H1 (cell line): ENCODE results near the gene IFNL3. TPM values are rescaled to one million over a fixed set of nuclear protein-coding genes. Genes with fewer than 3 reads are reported as not detected.

Source experiments
- CTCF ChIA-PET: fragments of 300-600 bp; sonication (Branson Sonifier 250); formaldehyde crosslinking; loops from one replicate; lab custom pipeline; 2021; ENCODE audit not compliant: partially characterized antibody; lab: Charles Lee
- POLR2A ChIA-PET: fragments of 300-600 bp; sonication (Branson Sonifier 250); formaldehyde crosslinking; loops from one replicate; lab custom pipeline; 2021; ENCODE audit warnings: inconsistent platforms; ENCODE audit not compliant: partially characterized antibody; lab: Charles Lee
- DNase-seq, 2 experiments: peaks; one replicate each; pipeline versions ENCODE4 v3.0.0 to v3.0.0-alpha.2; 2010 to 2022; ENCODE audit warnings: low spot score in 2 of 2, low read depth in 1 of 2, mixed read lengths in 1 of 2
- FAIRE-seq: peaks from 2 replicates; lab custom pipeline; 2011; peaks lifted over from hg19 to GRCh38; lab: Jason Lieb, UNC
- H2AFZ ChIP-seq: 2 replicates; pipeline ENCODE4 v1.8.1; 2012; ENCODE audit warnings: low read length, inconsistent platforms
- H2AK5ac ChIP-seq: 2 replicates; pipeline ENCODE4 v1.6.1; 2013; ENCODE audit warnings: low read depth, low read length
- H2BK120ac ChIP-seq: replicated peaks from 2 replicates; pipeline ENCODE3; 2013; ENCODE audit warnings: low read depth, low read length, inconsistent platforms
- H2BK12ac ChIP-seq: 2 replicates; pipeline ENCODE4 v1.6.1; 2013; ENCODE audit warnings: low read depth, low read length
- H2BK15ac ChIP-seq: 2 replicates; pipeline ENCODE4 v1.6.1; 2013; ENCODE audit warnings: low read length
- H2BK20ac ChIP-seq: 2 replicates; pipeline ENCODE4 v1.6.1; 2013; ENCODE audit warnings: low read length
- H2BK5ac ChIP-seq: 2 replicates; pipeline ENCODE4 v1.6.1; 2013; ENCODE audit warnings: low read depth, low read length
- H3K14ac ChIP-seq: 2 replicates; pipeline ENCODE4 v1.6.1; 2013; ENCODE audit warnings: inconsistent platforms; ENCODE audit not compliant: insufficient read length
- H3K18ac ChIP-seq: 2 replicates; pipeline ENCODE4 v1.6.1; 2013; ENCODE audit warnings: low read length; ENCODE audit errors: extremely low read depth
- H3K23ac ChIP-seq: 2 replicates; pipeline ENCODE4 v1.6.1; 2013; ENCODE audit warnings: inconsistent platforms; ENCODE audit not compliant: insufficient read length
- H3K23me2 ChIP-seq: 2 replicates; pipeline ENCODE4 v1.6.1; 2013; ENCODE audit warnings: low read depth, low read length
- H3K27ac ChIP-seq: 2 replicates; pipeline ENCODE4 v1.6.1; 2011; ENCODE audit warnings: low read depth, low read length, inconsistent platforms
- H3K27me3 ChIP-seq, 4 experiments: replicated peaks in 1 of 4; 1 replicate in 1 of 4; 2 replicates in 3 of 4; pipeline versions ENCODE4 v1.6.1 to v1.8.1; 2011 to 2013; ENCODE audit warnings: low read length in 3 of 4, mild to moderate bottlenecking in 3 of 4, inconsistent platforms in 2 of 4, mixed read lengths in 2 of 4, moderate library complexity in 1 of 4; ENCODE audit not compliant: control insufficient read depth in 3 of 4, insufficient read depth in 3 of 4; ENCODE audit errors: extremely low read depth in 1 of 4
- H3K36me3 ChIP-seq, 4 experiments: 2 replicates each; pipeline versions ENCODE4 v1.6.1 to v1.8.1; 2011 to 2013; ENCODE audit warnings: mild to moderate bottlenecking in 4 of 4, low read length in 3 of 4, moderate library complexity in 2 of 4, control low read depth in 1 of 4, inconsistent platforms in 1 of 4; ENCODE audit not compliant: insufficient read depth in 4 of 4, control insufficient read depth in 2 of 4
- H3K4ac ChIP-seq: replicated peaks from 2 replicates; pipeline ENCODE3; 2013; ENCODE audit warnings: low read length, low read depth, mixed read lengths, inconsistent platforms; ENCODE audit not compliant: insufficient read length
- H3K4me1 ChIP-seq, 4 experiments: replicated peaks in 1 of 4; 1 replicate in 1 of 4; 2 replicates in 3 of 4; pipeline versions ENCODE4 v1.6.1 to v1.8.1; 2011 to 2013; ENCODE audit warnings: low read length in 3 of 4, inconsistent platforms in 2 of 4, mixed read lengths in 1 of 4; ENCODE audit not compliant: insufficient read depth in 4 of 4, control insufficient read depth in 3 of 4
- H3K4me2 ChIP-seq, 2 experiments: 2 replicates each; pipeline versions ENCODE4 v1.6.1 to v1.8.1; 2011 to 2013; ENCODE audit warnings: low read depth in 2 of 2, low read length in 2 of 2, control low read depth in 1 of 2, inconsistent platforms in 1 of 2, mild to moderate bottlenecking in 1 of 2; ENCODE audit not compliant: insufficient read depth in 1 of 2
- H3K4me3 ChIP-seq, 4 experiments: fragments of 200-600, 300-600 bp in 1 of 4; sonication (generic), shearing (Covaris generic), sonication (Bioruptor Twin) in 1 of 4; 2 replicates each; pipeline versions ENCODE4 v1.5.1 to v1.8.1; 2011 to 2016; ENCODE audit warnings: low read length in 4 of 4, low read depth in 3 of 4, control low read depth in 2 of 4, inconsistent platforms in 2 of 4, mild to moderate bottlenecking in 2 of 4, mixed read lengths in 1 of 4, moderate library complexity in 1 of 4; ENCODE audit not compliant: insufficient read depth in 2 of 4; ENCODE audit errors: extremely low read depth in 1 of 4
- H3K56ac ChIP-seq: replicated peaks from 2 replicates; pipeline ENCODE3; 2013; ENCODE audit warnings: low read depth, mild to moderate bottlenecking, mixed read lengths, low read length, inconsistent platforms; ENCODE audit not compliant: insufficient read length
- H3K79me1 ChIP-seq: 2 replicates; pipeline ENCODE4 v1.6.1; 2013; ENCODE audit warnings: low read depth, low read length, control low read depth
- H3K79me2 ChIP-seq, 2 experiments: 2 replicates each; pipeline versions ENCODE4 v1.6.1 to v1.8.1; 2012 to 2013; ENCODE audit warnings: low read length in 2 of 2, mild to moderate bottlenecking in 2 of 2, inconsistent platforms in 1 of 2; ENCODE audit not compliant: insufficient read depth in 2 of 2, control insufficient read depth in 1 of 2
- H3K9ac ChIP-seq, 4 experiments: replicated peaks in 1 of 4; 1 replicate in 1 of 4; 2 replicates in 3 of 4; pipeline versions ENCODE4 v1.6.1 to v1.8.1; 2011 to 2013; ENCODE audit warnings: low read depth in 3 of 4, low read length in 3 of 4, control low read depth in 2 of 4, mild to moderate bottlenecking in 2 of 4, moderate library complexity in 2 of 4, inconsistent platforms in 1 of 4; ENCODE audit errors: extremely low read depth in 1 of 4
- H3K9me3 ChIP-seq, 2 experiments: 2 replicates each; pipeline versions ENCODE4 v1.6.1 to v1.8.1; 2012 to 2013; ENCODE audit warnings: mild to moderate bottlenecking in 2 of 2, moderate library complexity in 2 of 2, control low read depth in 1 of 2, inconsistent platforms in 1 of 2, low read depth in 1 of 2, low read length in 1 of 2, mixed read lengths in 1 of 2; ENCODE audit not compliant: insufficient read depth in 2 of 2
- H4K20me1 ChIP-seq, 2 experiments: replicated peaks in 1 of 2; 2 replicates each; pipeline versions ENCODE3 to v1.8.1; 2011 to 2013; ENCODE audit warnings: inconsistent platforms in 2 of 2, low read length in 2 of 2, mild to moderate bottlenecking in 1 of 2; ENCODE audit not compliant: insufficient read depth in 2 of 2, control insufficient read depth in 1 of 2
- H4K5ac ChIP-seq: 2 replicates; pipeline ENCODE4 v1.6.1; 2013; ENCODE audit warnings: low read length, low read depth, mixed read lengths, inconsistent platforms; ENCODE audit not compliant: insufficient read length
- H4K8ac ChIP-seq: 2 replicates; pipeline ENCODE4 v1.8.0; 2013; ENCODE audit warnings: mild to moderate bottlenecking, moderate library complexity, low read length, inconsistent platforms; ENCODE audit not compliant: insufficient read depth; ENCODE audit errors: extremely low read depth
- H4K91ac ChIP-seq: replicated peaks from 2 replicates; pipeline ENCODE3; 2013; ENCODE audit warnings: low read length, mixed read lengths, inconsistent platforms; ENCODE audit not compliant: insufficient read length
- FOSL1 ChIP-seq: IDR thresholded peaks from 2 replicates; pipeline ENCODE4 v1.6.1; 2011; ENCODE audit warnings: mild to moderate bottlenecking, low read depth, low read length, moderate library complexity; ENCODE audit not compliant: insufficient read depth
- JUND ChIP-seq: IDR thresholded peaks from 2 replicates; pipeline ENCODE4 v1.6.1; 2011; ENCODE audit warnings: mild to moderate bottlenecking, improper control_type of control experiment, low read length
- RAD21 ChIP-seq, 2 experiments: IDR thresholded peaks in 1 of 2; conservative IDR thresholded peaks in 1 of 2; 2 replicates each; pipeline ENCODE4 v1.6.1; 2011; ENCODE audit warnings: low read depth in 2 of 2, low read length in 2 of 2, improper control_type of control experiment in 1 of 2, inconsistent platforms in 1 of 2, mild to moderate bottlenecking in 1 of 2, moderate library complexity in 1 of 2
- RXRA ChIP-seq: IDR thresholded peaks from 2 replicates; pipeline ENCODE4 v1.6.1; 2011; ENCODE audit warnings: low read depth, mild to moderate bottlenecking, low read length, moderate library complexity; ENCODE audit not compliant: insufficient read depth
- SAP30 ChIP-seq: fragments of 300-600 bp; sonication (generic); IDR thresholded peaks from 2 replicates; pipeline ENCODE4 v1.7.1; 2012; ENCODE audit warnings: low read length, moderate library complexity, mild to moderate bottlenecking, inconsistent platforms; ENCODE audit not compliant: insufficient read depth, insufficient replicate concordance
- SIX5 ChIP-seq: IDR thresholded peaks from 2 replicates; pipeline ENCODE4 v1.6.1; 2011; ENCODE audit warnings: mild to moderate bottlenecking, low read depth, low read length
- WGBS, 2 experiments: shearing (Covaris generic) in 1 of 2; methylation state at CpG; one replicate each; pipeline versions ENCODE4 v1.1.6 to v1.1.7; 2013 to 2015; ENCODE audit warnings: low lambda C conversion rate in 2 of 2, mixed read lengths in 2 of 2, inconsistent platforms in 1 of 2, low coverage in 1 of 2, missing lambda C conversion rate in 1 of 2; ENCODE audit not compliant: insufficient replicate concordance in 2 of 2, insufficient coverage in 1 of 2, insufficient read length in 1 of 2; ENCODE audit errors: extremely low coverage in 1 of 2, missing lambda C conversion rate in 1 of 2; 5-methylcytosine and 5-hydroxymethylcytosine counted together
- polyA plus RNA-seq, 7 experiments: library from polyadenylated mRNA; depleted of rRNA in 3 of 7; stranded (reverse) in 5 of 7; unstranded in 2 of 7; fragments of >200 nt in 5 of 7; fragments of 200-250 nt in 2 of 7; gene quantifications; 1 replicate in 5 of 7; 2 replicates in 1 of 7; 4 replicates in 1 of 7; pipeline versions ENCODE4 v1.2.1 to v1.2.3, GENCODE V29; 2011 to 2013; ENCODE audit warnings: missing spikeins in 2 of 7, mixed read lengths in 2 of 7
- total RNA-seq: library from RNA; stranded (reverse); fragmentation: NEBNext Ultra II Directional; extraction: Animal tissue kit (Norgen Biotek cat#: 25700); gene quantifications from 2 replicates; pipeline ENCODE4 v1.2.1, GENCODE V29; 2021
- TF ChIP-seq, protein P1 (sequence below): IDR thresholded peaks from 2 replicates; pipeline ENCODE4 v1.6.1; 2011; ENCODE audit warnings: low read depth, mild to moderate bottlenecking, low read length; ENCODE audit not compliant: insufficient read depth
- TF ChIP-seq, protein P2 (sequence below), 3 experiments: IDR thresholded peaks; 1 replicate in 2 of 3; 2 replicates in 1 of 3; pipeline versions ENCODE4 v1.5.1 to v1.6.1; 2011; ENCODE audit warnings: low read length in 3 of 3, mild to moderate bottlenecking in 3 of 3, inconsistent platforms in 2 of 3, low read depth in 1 of 3, moderate library complexity in 1 of 3; ENCODE audit not compliant: insufficient read depth in 1 of 3; ENCODE audit errors: control extremely low read depth in 1 of 3

Gene IFNL3
- total and polyA plus RNA-seq, 2 of the 8 experiments (the other 6 are each of a cell fraction or from before 2014, with no cell fraction given), result 0.11 TPM; not detected in 1

DNA sequence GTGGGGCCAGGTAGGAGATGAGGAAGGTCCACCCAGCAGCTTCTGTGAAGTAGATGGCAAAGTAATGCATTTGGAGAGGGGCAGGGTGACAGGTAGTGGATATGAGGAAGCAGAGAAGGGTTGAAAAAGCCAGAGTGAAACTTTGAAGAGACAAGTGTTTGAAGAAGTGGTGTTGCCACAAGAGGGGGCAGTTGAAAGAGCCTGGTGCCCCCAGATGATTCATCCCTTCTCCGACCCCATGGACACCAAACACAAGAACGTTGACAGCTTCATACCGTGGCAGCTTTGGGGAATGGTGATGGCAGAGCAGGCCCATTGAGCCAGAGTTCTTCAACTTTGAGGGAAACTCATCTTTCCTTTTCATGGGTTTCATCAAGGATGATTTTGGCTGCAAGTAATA lies 19.9 kb downstream of the IFNL3 start:
- no peaks in the 10 kb centered on the region for H4K20me1 ChIP-seq
- H4K5ac ChIP-seq, result no peak overlapping the region
- no peak overlapping the region for H2AK5ac ChIP-seq
- H3K4ac ChIP-seq, result no peak overlapping the region
- no peak overlapping the region for H3K14ac ChIP-seq
- no peak overlapping the region for H3K4me3 ChIP-seq
- WGBS, 2 experiments, result 53% methylated on average over 3 of the region's 3 CpGs; no CpG with 5 or more reads in 1 of the 2 experiments
- H4K8ac ChIP-seq, result no peak overlapping the region
- H2BK120ac ChIP-seq, result no peak overlapping the region
- no peak overlapping the region for H4K91ac ChIP-seq
- no peak overlapping the region for H3K27ac ChIP-seq
- no peak overlapping the region for H3K9ac ChIP-seq
- H2BK5ac ChIP-seq, result no peak overlapping the region
- H3K36me3 ChIP-seq, result no peaks in the 10 kb centered on the region
- peak; percentile 48 to 51 for TF ChIP-seq RAD21 (IDR thresholded peaks at IDR 0.05 in 1 of 2, conservative IDR thresholded peaks at IDR 0.05 in 1 of 2; ENCODE audit: low read depth in 2 of 2, low read length in 2 of 2)
- TF ChIP-seq FOSL1, result no peak
- peak; percentile 71; the same call in 1 of the 2 replicates for TF ChIP-seq JUND
- TF ChIP-seq SIX5, result no peak
- TF ChIP-seq, protein P1, sequence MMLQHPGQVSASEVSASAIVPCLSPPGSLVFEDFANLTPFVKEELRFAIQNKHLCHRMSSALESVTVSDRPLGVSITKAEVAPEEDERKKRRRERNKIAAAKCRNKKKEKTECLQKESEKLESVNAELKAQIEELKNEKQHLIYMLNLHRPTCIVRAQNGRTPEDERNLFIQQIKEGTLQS, result no peak
- TF ChIP-seq, protein P2, sequence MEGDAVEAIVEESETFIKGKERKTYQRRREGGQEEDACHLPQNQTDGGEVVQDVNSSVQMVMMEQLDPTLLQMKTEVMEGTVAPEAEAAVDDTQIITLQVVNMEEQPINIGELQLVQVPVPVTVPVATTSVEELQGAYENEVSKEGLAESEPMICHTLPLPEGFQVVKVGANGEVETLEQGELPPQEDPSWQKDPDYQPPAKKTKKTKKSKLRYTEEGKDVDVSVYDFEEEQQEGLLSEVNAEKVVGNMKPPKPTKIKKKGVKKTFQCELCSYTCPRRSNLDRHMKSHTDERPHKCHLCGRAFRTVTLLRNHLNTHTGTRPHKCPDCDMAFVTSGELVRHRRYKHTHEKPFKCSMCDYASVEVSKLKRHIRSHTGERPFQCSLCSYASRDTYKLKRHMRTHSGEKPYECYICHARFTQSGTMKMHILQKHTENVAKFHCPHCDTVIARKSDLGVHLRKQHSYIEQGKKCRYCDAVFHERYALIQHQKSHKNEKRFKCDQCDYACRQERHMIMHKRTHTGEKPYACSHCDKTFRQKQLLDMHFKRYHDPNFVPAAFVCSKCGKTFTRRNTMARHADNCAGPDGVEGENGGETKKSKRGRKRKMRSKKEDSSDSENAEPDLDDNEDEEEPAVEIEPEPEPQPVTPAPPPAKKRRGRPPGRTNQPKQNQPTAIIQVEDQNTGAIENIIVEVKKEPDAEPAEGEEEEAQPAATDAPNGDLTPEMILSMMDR (IDR thresholded peaks at IDR 0.05; ENCODE audit: control extremely low read depth in 1 of 3, insufficient read depth in 1 of 3, low read depth in 1 of 3, low read length in 3 of 3), result peak; percentile 13 to 52 (median 41); a peak in 3 of 4 replicates
- TF ChIP-seq SAP30, result no peak
- no peak for TF ChIP-seq RXRA
- CTCF ChIA-PET, result interaction anchor here (0.7 to 5.0 kb wide), 8 partner anchors 12 to 106 kb away, joined by 3 to 25 read pairs (median 4); partner anchors contain the start of gene SYCN
- H2BK20ac ChIP-seq, result no peak overlapping the region
- H2AFZ ChIP-seq, result no peak overlapping the region
- no peak overlapping the region for H3K56ac ChIP-seq
- DNase-seq (no peak), FAIRE-seq (peak; percentile 45)
- H3K23me2 ChIP-seq, result peaks cover under 1% of the 10 kb centered on the region; the same call in 1 of the 2 replicates
- no peaks in the 10 kb centered on the region for H3K9me3 ChIP-seq
- peaks cover 0 to 3% (median 0%) of the 10 kb centered on the region in 4 experiments; a peak in 2 of 7 replicates for H3K27me3 ChIP-seq
- no peaks in the 10 kb centered on the region for H3K79me1 ChIP-seq
- POLR2A ChIA-PET, result no interaction called here
- no peak overlapping the region for H2BK12ac ChIP-seq
- H3K4me1 ChIP-seq, result no peaks in the 10 kb centered on the region
- no peak overlapping the region for H3K18ac ChIP-seq
- H3K79me2 ChIP-seq, result no peaks in the 10 kb centered on the region
- H2BK15ac ChIP-seq, result no peak overlapping the region
- H3K4me2 ChIP-seq, result no peak overlapping the region
- H3K23ac ChIP-seq, result no peak overlapping the region
